ENCODE measurements around the gene USP25.

- TF ChIP-seq CTCF (IDR thresholded peaks at IDR 0.05) (no peak), POLR2A (IDR thresholded peaks at IDR 0.05) (no peak)
Measured at GRCh38 chr21:15718711-15719110, 11.1 kb upstream of the USP25 start.

All from testis (tissue), 2 donors.